ENCODE data around the gene NAP1L4. TPM values are rescaled to one million over a fixed set of nuclear protein-coding genes. Genes with fewer than 3 reads are reported as not detected.

Gene NAP1L4
- total RNA-seq, 1 experiment from 2014 or later = 144 TPM

GRCh38 chr11:2994336-2994730 lies 2.2 kb upstream of the NAP1L4 start:
- CTCF ChIA-PET = no interaction called here

GRCh38 chr11:2992997-2993325 lies 832 bp upstream of the NAP1L4 start:
- Histone ChIP-seq H3K27me3 (ENCODE audit: insufficient read depth, low read length) (no peaks in the 10 kb centered on the region), H3K9ac (ENCODE audit: low read length) (peak overlapping the region; percentile 98), H3K79me2 (ENCODE audit: insufficient read depth, low read length) (peaks cover 39% of the 10 kb centered on the region), H3K4me1 (ENCODE audit: control insufficient read depth in 1 of 2, insufficient read depth in 2 of 2, low read length in 2 of 2) (peaks cover 15 to 30% of the 10 kb centered on the region in 2 experiments; a peak in 3 of 4 replicates), H3K9me2 (ENCODE audit: insufficient read depth) (no peaks in the 10 kb centered on the region), H3K27ac (ENCODE audit: low read depth, low read length) (peak overlapping the region; percentile 77), H3K9me3 (ENCODE audit: control insufficient read depth in 1 of 2, insufficient read depth in 1 of 2, low read depth in 1 of 2, low read length in 2 of 2) (no peaks in the 10 kb centered on the region), H3K4me3 (replicated peaks in 1 of 2; ENCODE audit: low read depth in 1 of 2, low read length in 2 of 2) (peak overlapping the region; percentile 94 to 99), H2AFZ (ENCODE audit: low read depth, low read length, poor library complexity, severe bottlenecking) (peak overlapping the region; percentile 12), H4K20me1 (ENCODE audit: insufficient read depth) (peaks cover 7% of the 10 kb centered on the region), H3K4me2 (ENCODE audit: low read length) (peak overlapping the region; percentile 99), H3K36me3 (ENCODE audit: control insufficient read depth in 1 of 2, insufficient read depth in 2 of 2, low read length in 2 of 2) (peaks cover 0 to 4% of the 10 kb centered on the region in 2 experiments; a peak in 1 of 4 replicates)
- CTCF ChIA-PET = no interaction called here
- RAD21 ChIA-PET (ENCODE audit: low non-redundant PET in 1 of 2, low total read pairs in 2 of 2, uncharacterized antibody in 2 of 2, unreplicated experiment in 2 of 2) = no interaction called here
- ATAC-seq = peak; percentile 41
- intact Hi-C loops (cut with micrococcal nuclease) = no loop called here
- BruUV-seq (replicated peaks) = no TSS peak
- DNase-seq (ENCODE audit: low read depth, low spot score) = no peak
- POLR2A ChIA-PET = no interaction called here
- no peak for TF ChIP-seq CTCF (IDR thresholded peaks at IDR 0.05 in 2 of 3, conservative IDR thresholded peaks at IDR 0.05 in 1 of 3; ENCODE audit: borderline replicate concordance in 1 of 3, insufficient read depth in 1 of 3, low read depth in 2 of 3, low read length in 2 of 3)
- no peak for TF ChIP-seq EZH2 (IDR thresholded peaks at IDR 0.05)
- no peak for TF ChIP-seq ZNF274 (IDR thresholded peaks at IDR 0.05; ENCODE audit: low read depth, low read length)
- no peak for TF ChIP-seq JUND (IDR thresholded peaks at IDR 0.05)
- no peak for TF ChIP-seq ATF3 (IDR thresholded peaks at IDR 0.05)
- no peak for TF ChIP-seq EZH2phosphoT487 (IDR thresholded peaks at IDR 0.05; ENCODE audit: borderline replicate concordance)
- TF ChIP-seq FOSL1 (IDR thresholded peaks at IDR 0.05; ENCODE audit: low read depth) = no peak
- TF ChIP-seq TCF7L2 (IDR thresholded peaks at IDR 0.05; ENCODE audit: borderline replicate concordance, extremely low read depth, insufficient read depth, insufficient read length) = no peak
- TF ChIP-seq SIN3A (IDR thresholded peaks at IDR 0.05; ENCODE audit: low read depth) = no peak
- TF ChIP-seq CBX3 (IDR thresholded peaks at IDR 0.05; ENCODE audit: low read depth) = no peak
- no peak for TF ChIP-seq POLR2AphosphoS5 (IDR thresholded peaks at IDR 0.05; ENCODE audit: low read depth, low read length)
- TF ChIP-seq ZFX (IDR thresholded peaks at IDR 0.05) = no peak
- no peak for TF ChIP-seq REST (IDR thresholded peaks at IDR 0.05; ENCODE audit: low read depth)
- TF ChIP-seq MAX (IDR thresholded peaks at IDR 0.05) = no peak
- TF ChIP-seq POLR2A (IDR thresholded peaks at IDR 0.05; ENCODE audit: borderline replicate concordance, extremely low read depth, insufficient read depth, insufficient read length) = no peak

More at GRCh38 chr11:2994336-2994730, 2.2 kb upstream of the NAP1L4 start:
- Histone ChIP-seq H3K9ac (ENCODE audit: low read length) (no peak overlapping the region), H3K79me2 (ENCODE audit: insufficient read depth, low read length) (peaks cover 25% of the 10 kb centered on the region), H3K9me3 (ENCODE audit: control insufficient read depth in 1 of 2, insufficient read depth in 1 of 2, low read depth in 1 of 2, low read length in 2 of 2) (no peaks in the 10 kb centered on the region), H3K4me2 (ENCODE audit: low read length) (no peak overlapping the region), H2AFZ (ENCODE audit: low read depth, low read length, poor library complexity, severe bottlenecking) (no peak overlapping the region), H4K20me1 (ENCODE audit: insufficient read depth) (peaks cover 3% of the 10 kb centered on the region; the same call in 1 of the 2 replicates), H3K9me2 (ENCODE audit: insufficient read depth) (no peaks in the 10 kb centered on the region), H3K4me1 (ENCODE audit: control insufficient read depth in 1 of 2, insufficient read depth in 2 of 2, low read length in 2 of 2) (peaks cover 10 to 24% of the 10 kb centered on the region in 2 experiments; a peak in 3 of 4 replicates), H3K27ac (ENCODE audit: low read depth, low read length) (no peak overlapping the region), H3K36me3 (ENCODE audit: control insufficient read depth in 1 of 2, insufficient read depth in 2 of 2, low read length in 2 of 2) (no peaks in the 10 kb centered on the region), H3K4me3 (replicated peaks in 1 of 2; ENCODE audit: low read depth in 1 of 2, low read length in 2 of 2) (no peak overlapping the region), H3K27me3 (ENCODE audit: insufficient read depth, low read length) (no peaks in the 10 kb centered on the region)
- ATAC-seq (no peak), DNase-seq (ENCODE audit: low read depth, low spot score) (no peak)
- TF ChIP-seq FOSL1 (IDR thresholded peaks at IDR 0.05; ENCODE audit: low read depth) = no peak
- no peak for TF ChIP-seq ZNF274 (IDR thresholded peaks at IDR 0.05; ENCODE audit: low read depth, low read length)
- no peak for TF ChIP-seq SP1 (IDR thresholded peaks at IDR 0.05; ENCODE audit: low read depth)
- no peak for TF ChIP-seq EZH2phosphoT487 (IDR thresholded peaks at IDR 0.05; ENCODE audit: borderline replicate concordance)
- TF ChIP-seq CEBPB (IDR thresholded peaks at IDR 0.05; ENCODE audit: low read depth) = no peak
- no peak for TF ChIP-seq POLR2A (IDR thresholded peaks at IDR 0.05; ENCODE audit: borderline replicate concordance, extremely low read depth, insufficient read depth, insufficient read length)
- no TSS peak for BruUV-seq (replicated peaks)
- intact Hi-C loops (cut with micrococcal nuclease) = no loop called here
- RAD21 ChIA-PET (ENCODE audit: low non-redundant PET in 1 of 2, low total read pairs in 2 of 2, uncharacterized antibody in 2 of 2, unreplicated experiment in 2 of 2) = no interaction called here
- POLR2A ChIA-PET = no interaction called here

Measured in HCT116 (cell line).